ENCODE results near the gene BACH2. TPM values are rescaled to one million over a fixed set of nuclear protein-coding genes. Genes with fewer than 3 reads are reported as not detected.

The BACH2 gene
- total and polyA plus RNA-seq, 2 of the 4 experiments (the other 2 are of a cell fraction), result 1.3 to 1.4 TPM

DNA sequence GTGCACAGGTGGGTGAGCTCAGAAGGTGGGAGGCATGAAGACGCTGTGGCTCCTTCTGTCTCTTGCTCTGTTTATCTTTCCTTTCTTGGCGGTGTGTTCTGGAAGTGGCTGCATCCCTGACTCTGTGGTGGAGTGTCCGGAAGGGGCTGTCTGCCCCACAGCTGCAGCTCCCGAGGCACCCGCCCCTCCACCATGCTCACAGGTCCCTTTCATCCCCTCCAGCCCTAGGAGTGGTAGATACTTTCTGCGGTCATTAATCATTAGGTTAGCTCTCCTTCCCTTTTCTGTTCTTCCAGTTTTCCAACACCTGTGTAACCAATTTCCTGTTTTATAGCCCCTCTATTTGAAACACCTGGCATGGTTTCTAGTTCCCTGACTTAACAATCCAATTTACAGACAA lies 336.8 kb downstream of the BACH2 start:
- in situ Hi-C loops (cut with MboI; ENCODE audit: low sequenced_read_pairs), result no loop called here

More for the DNA sequence above, 336.8 kb downstream of the BACH2 start:
- ATAC-seq (ENCODE audit: low read depth) (no peak), DNase-seq (no peak)
- Histone ChIP-seq H4K8ac (ENCODE audit: low read depth in 2 of 2, low read length in 2 of 2) (no peak overlapping the region), H3K4me2 (ENCODE audit: low read depth, low read length) (no peak overlapping the region), H2AFZ (replicated peaks; ENCODE audit: low read length, poor library complexity) (no peak overlapping the region), H3K9me1 (ENCODE audit: insufficient read depth, low read length) (no peaks in the 10 kb centered on the region), H2BK15ac (ENCODE audit: low read depth, low read length) (no peak overlapping the region), H3K23ac (ENCODE audit: low read depth, low read length) (no peak overlapping the region), H3K4ac (ENCODE audit: low read depth, low read length) (no peak overlapping the region), H3K14ac (replicated peaks; ENCODE audit: low read depth, low read length) (no peak overlapping the region), H3K9ac (ENCODE audit: low read depth, low read length) (no peak overlapping the region), H2AK9ac (replicated peaks; ENCODE audit: low read depth, low read length, poor library complexity) (no peak overlapping the region), H2BK20ac (ENCODE audit: low read depth, low read length) (no peak overlapping the region), H3K27ac (ENCODE audit: insufficient read depth, low read length) (no peak overlapping the region), H3K56ac (ENCODE audit: extremely low read depth, insufficient read depth, low read length) (no peak overlapping the region), H3K36me3 (ENCODE audit: control insufficient read depth, insufficient read depth, low read length) (no peaks in the 10 kb centered on the region), H4K5ac (ENCODE audit: low read depth, low read length) (no peak overlapping the region), H4K20me1 (ENCODE audit: insufficient read depth, low read length) (no peaks in the 10 kb centered on the region), H3K79me1 (ENCODE audit: low read depth in 1 of 2, low read length in 2 of 2) (no peaks in the 10 kb centered on the region), H3K4me3 (ENCODE audit: insufficient read depth, low read depth, low read length) (no peak overlapping the region), H2AK5ac (ENCODE audit: low read depth, low read length) (no peak overlapping the region), H2BK120ac (ENCODE audit: low read depth, low read length) (no peak overlapping the region), H4K91ac (ENCODE audit: insufficient read depth, low read depth, low read length) (no peak overlapping the region), H3K18ac (ENCODE audit: low read depth, low read length) (no peak overlapping the region), H3K9me3 (ENCODE audit: control insufficient read depth, insufficient read depth, low read length) (no peaks in the 10 kb centered on the region), H3K27me3 (ENCODE audit: control insufficient read depth, insufficient read depth, low read length) (0 out of 2 replicates have a peak, but pooled peaks cover 2% of the 10 kb centered on the region), H3K4me1 (ENCODE audit: control insufficient read depth, insufficient read depth, low read length) (peaks cover under 1% of the 10 kb centered on the region; the same call in 1 of the 2 replicates), H2BK5ac (ENCODE audit: low read depth, low read length, poor library complexity, severe bottlenecking) (no peak overlapping the region)
- BruUV-seq (replicated peaks), result no TSS peak
- dilution Hi-C loops (cut with HindIII; ENCODE audit: low sequenced_read_pairs, unreplicated experiment) (no loop called here), intact Hi-C loops (cut with micrococcal nuclease) (no loop called here)
- POLR2A ChIA-PET (ENCODE audit: unreplicated experiment), result no interaction called here
- TF ChIP-seq NFE2L2 (IDR thresholded peaks at IDR 0.05; ENCODE audit: low read depth, low read length) (no peak), CHD1 (IDR thresholded peaks at IDR 0.05; ENCODE audit: low read depth, low read length) (no peak), MAFK (IDR thresholded peaks at IDR 0.05; ENCODE audit: low read depth, low read length) (no peak), MAZ (IDR thresholded peaks at IDR 0.05; ENCODE audit: borderline replicate concordance, low read depth, low read length) (no peak), CEBPB (IDR thresholded peaks at IDR 0.05; ENCODE audit: low read depth, low read length) (no peak), POLR2A (IDR thresholded peaks at IDR 0.05; ENCODE audit: low read depth, low read length) (no peak), USF2 (IDR thresholded peaks at IDR 0.05; ENCODE audit: low read depth, low read length) (no peak), RCOR1 (IDR thresholded peaks at IDR 0.05; ENCODE audit: insufficient replicate concordance, low read length) (no peak), CTCF (conservative IDR thresholded peaks at IDR 0.05; ENCODE audit: low read depth, low read length) (no peak), RAD21 (IDR thresholded peaks at IDR 0.05; ENCODE audit: low read length) (no peak), RFX5 (IDR thresholded peaks at IDR 0.05; ENCODE audit: low read depth, low read length) (no peak), ELK1 (IDR thresholded peaks at IDR 0.05; ENCODE audit: borderline replicate concordance, low read depth, low read length) (no peak), FOS (IDR thresholded peaks at IDR 0.05; ENCODE audit: low read depth, low read length) (no peak), SMC3 (IDR thresholded peaks at IDR 0.05; ENCODE audit: low read depth, low read length) (no peak), BHLHE40 (IDR thresholded peaks at IDR 0.05; ENCODE audit: low read depth, low read length) (no peak), MXI1 (IDR thresholded peaks at IDR 0.05; ENCODE audit: borderline replicate concordance, low read depth, low read length) (no peak)
- CTCF ChIA-PET, result no interaction called here
- no CpG with 5 or more reads among the region's 6 CpGs for WGBS, 2 experiments (ENCODE audit: extremely low coverage in 2 of 2, insufficient read length in 1 of 2)
